Measurements from ENCODE around the gene ATXN2. TPM values are rescaled to one million over a fixed set of nuclear protein-coding genes. Genes with fewer than 3 reads are reported as not detected.

Gene ATXN2
- total and polyA plus RNA-seq, 4 donors, result 11.5 to 33.1 (median 22.1) TPM

- H3K27me3 ChIP-seq (ENCODE audit: control insufficient read depth in 4 of 4, insufficient read depth in 4 of 4, low read length in 3 of 4), result no peaks in the 10 kb centered on the region
- peaks cover 8 to 60% (median 54%) of the 10 kb centered on the region in 4 donors for H3K36me3 ChIP-seq (ENCODE audit: control insufficient read depth in 4 of 4, insufficient read depth in 3 of 4, low read depth in 1 of 4, low read length in 3 of 4)
- H3K9ac ChIP-seq (ENCODE audit: low read depth in 1 of 2, low read length in 2 of 2), result no peak overlapping the region
- TF ChIP-seq RXRA (IDR thresholded peaks at IDR 0.05) (peak in 1 of 2 donors; percentile 8), SP1 (IDR thresholded peaks at IDR 0.05) (no peak)
- no peak overlapping the region for H3K4me3 ChIP-seq (ENCODE audit: low read depth in 1 of 3, low read length in 3 of 3)
- H3K27ac ChIP-seq (ENCODE audit: low read depth in 1 of 2, low read length in 2 of 2), result no peak overlapping the region
- no peak for DNase-seq (ENCODE audit: low spot score)
- no peaks in the 10 kb centered on the region for H3K4me1 ChIP-seq (ENCODE audit: control insufficient read depth in 4 of 4, insufficient read depth in 4 of 4, low read length in 3 of 4)
- 55% methylated on average over 4 of the region's 4 CpGs for WGBS
- no peaks in the 10 kb centered on the region for H3K9me3 ChIP-seq (ENCODE audit: control insufficient read depth in 4 of 4, low read length in 3 of 4)
Observed at GRCh38 chr12:111488271-111488670, 110.8 kb downstream of the ATXN2 start.

DNA sequence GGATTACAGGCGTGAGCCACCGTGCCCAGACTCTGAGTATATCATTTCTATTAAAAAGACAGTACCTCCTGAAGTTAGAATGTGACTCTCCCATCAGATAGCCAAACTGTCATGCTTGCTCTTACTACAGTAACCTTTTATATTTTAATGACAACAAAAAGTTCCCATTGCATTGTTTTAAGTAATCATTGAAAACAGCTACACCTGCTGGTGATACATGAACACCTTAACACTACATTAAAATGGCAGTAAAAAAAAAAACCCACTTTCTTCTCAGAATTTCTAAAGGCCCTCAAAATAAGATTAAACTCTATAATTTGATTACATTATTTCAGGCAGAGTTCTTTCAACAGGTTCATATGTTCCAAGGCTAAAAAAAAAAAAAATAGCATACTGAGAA is 116.7 kb downstream of the ATXN2 start:
- no peak for DNase-seq (ENCODE audit: low spot score)
- TF ChIP-seq RAD21 (IDR thresholded peaks at IDR 0.05), result peak; percentile 19 to 45
- no peak for TF ChIP-seq EGR1 (IDR thresholded peaks at IDR 0.05; ENCODE audit: low read depth in 2 of 2)
- Histone ChIP-seq H3K9ac (ENCODE audit: low read depth in 1 of 2, low read length in 2 of 2) (no peak overlapping the region), H3K36me3 (ENCODE audit: control insufficient read depth in 4 of 4, insufficient read depth in 3 of 4, low read depth in 1 of 4, low read length in 3 of 4) (peaks cover 17 to 46% (median 35%) of the 10 kb centered on the region in 4 donors), H3K27me3 (ENCODE audit: control insufficient read depth in 4 of 4, insufficient read depth in 4 of 4, low read length in 3 of 4) (no peaks in the 10 kb centered on the region), H3K4me1 (ENCODE audit: control insufficient read depth in 4 of 4, insufficient read depth in 4 of 4, low read length in 3 of 4) (no peaks in the 10 kb centered on the region), H3K27ac (ENCODE audit: low read depth in 1 of 2, low read length in 2 of 2) (no peak overlapping the region), H3K4me3 (ENCODE audit: low read depth in 1 of 3, low read length in 3 of 3) (no peak overlapping the region), H3K9me3 (ENCODE audit: control insufficient read depth in 4 of 4, low read length in 3 of 4) (no peaks in the 10 kb centered on the region)
- WGBS, result 98% methylated on average over 2 of the region's 2 CpGs

- Histone ChIP-seq H3K27ac (ENCODE audit: low read depth in 1 of 2, low read length in 2 of 2) (no peak overlapping the region), H3K4me1 (ENCODE audit: control insufficient read depth in 4 of 4, insufficient read depth in 4 of 4, low read length in 3 of 4) (peaks cover 9 to 17% (median 13%) of the 10 kb centered on the region in 4 donors), H3K36me3 (ENCODE audit: control insufficient read depth in 4 of 4, insufficient read depth in 3 of 4, low read depth in 1 of 4, low read length in 3 of 4) (peaks cover 5 to 22% (median 19%) of the 10 kb centered on the region in 4 donors), H3K4me3 (ENCODE audit: low read depth in 1 of 3, low read length in 3 of 3) (no peak overlapping the region), H3K9ac (ENCODE audit: low read depth in 1 of 2, low read length in 2 of 2) (peak overlapping the region in 1 of 2 donors; percentile 38), H3K9me3 (ENCODE audit: control insufficient read depth in 4 of 4, low read length in 3 of 4) (no peaks in the 10 kb centered on the region), H3K27me3 (ENCODE audit: control insufficient read depth in 4 of 4, insufficient read depth in 4 of 4, low read length in 3 of 4) (no peaks in the 10 kb centered on the region)
- 76% methylated on average over 2 of the region's 2 CpGs for WGBS
- DNase-seq (ENCODE audit: low spot score), result no peak
- TF ChIP-seq, protein P1, sequence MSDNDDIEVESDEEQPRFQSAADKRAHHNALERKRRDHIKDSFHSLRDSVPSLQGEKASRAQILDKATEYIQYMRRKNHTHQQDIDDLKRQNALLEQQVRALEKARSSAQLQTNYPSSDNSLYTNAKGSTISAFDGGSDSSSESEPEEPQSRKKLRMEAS (IDR thresholded peaks at IDR 0.05), result no peak
- TF ChIP-seq, protein P2, sequence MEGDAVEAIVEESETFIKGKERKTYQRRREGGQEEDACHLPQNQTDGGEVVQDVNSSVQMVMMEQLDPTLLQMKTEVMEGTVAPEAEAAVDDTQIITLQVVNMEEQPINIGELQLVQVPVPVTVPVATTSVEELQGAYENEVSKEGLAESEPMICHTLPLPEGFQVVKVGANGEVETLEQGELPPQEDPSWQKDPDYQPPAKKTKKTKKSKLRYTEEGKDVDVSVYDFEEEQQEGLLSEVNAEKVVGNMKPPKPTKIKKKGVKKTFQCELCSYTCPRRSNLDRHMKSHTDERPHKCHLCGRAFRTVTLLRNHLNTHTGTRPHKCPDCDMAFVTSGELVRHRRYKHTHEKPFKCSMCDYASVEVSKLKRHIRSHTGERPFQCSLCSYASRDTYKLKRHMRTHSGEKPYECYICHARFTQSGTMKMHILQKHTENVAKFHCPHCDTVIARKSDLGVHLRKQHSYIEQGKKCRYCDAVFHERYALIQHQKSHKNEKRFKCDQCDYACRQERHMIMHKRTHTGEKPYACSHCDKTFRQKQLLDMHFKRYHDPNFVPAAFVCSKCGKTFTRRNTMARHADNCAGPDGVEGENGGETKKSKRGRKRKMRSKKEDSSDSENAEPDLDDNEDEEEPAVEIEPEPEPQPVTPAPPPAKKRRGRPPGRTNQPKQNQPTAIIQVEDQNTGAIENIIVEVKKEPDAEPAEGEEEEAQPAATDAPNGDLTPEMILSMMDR (IDR thresholded peaks at IDR 0.05; ENCODE audit: low read depth, low read length, missing input control), result no peak
- TF ChIP-seq, protein P3, sequence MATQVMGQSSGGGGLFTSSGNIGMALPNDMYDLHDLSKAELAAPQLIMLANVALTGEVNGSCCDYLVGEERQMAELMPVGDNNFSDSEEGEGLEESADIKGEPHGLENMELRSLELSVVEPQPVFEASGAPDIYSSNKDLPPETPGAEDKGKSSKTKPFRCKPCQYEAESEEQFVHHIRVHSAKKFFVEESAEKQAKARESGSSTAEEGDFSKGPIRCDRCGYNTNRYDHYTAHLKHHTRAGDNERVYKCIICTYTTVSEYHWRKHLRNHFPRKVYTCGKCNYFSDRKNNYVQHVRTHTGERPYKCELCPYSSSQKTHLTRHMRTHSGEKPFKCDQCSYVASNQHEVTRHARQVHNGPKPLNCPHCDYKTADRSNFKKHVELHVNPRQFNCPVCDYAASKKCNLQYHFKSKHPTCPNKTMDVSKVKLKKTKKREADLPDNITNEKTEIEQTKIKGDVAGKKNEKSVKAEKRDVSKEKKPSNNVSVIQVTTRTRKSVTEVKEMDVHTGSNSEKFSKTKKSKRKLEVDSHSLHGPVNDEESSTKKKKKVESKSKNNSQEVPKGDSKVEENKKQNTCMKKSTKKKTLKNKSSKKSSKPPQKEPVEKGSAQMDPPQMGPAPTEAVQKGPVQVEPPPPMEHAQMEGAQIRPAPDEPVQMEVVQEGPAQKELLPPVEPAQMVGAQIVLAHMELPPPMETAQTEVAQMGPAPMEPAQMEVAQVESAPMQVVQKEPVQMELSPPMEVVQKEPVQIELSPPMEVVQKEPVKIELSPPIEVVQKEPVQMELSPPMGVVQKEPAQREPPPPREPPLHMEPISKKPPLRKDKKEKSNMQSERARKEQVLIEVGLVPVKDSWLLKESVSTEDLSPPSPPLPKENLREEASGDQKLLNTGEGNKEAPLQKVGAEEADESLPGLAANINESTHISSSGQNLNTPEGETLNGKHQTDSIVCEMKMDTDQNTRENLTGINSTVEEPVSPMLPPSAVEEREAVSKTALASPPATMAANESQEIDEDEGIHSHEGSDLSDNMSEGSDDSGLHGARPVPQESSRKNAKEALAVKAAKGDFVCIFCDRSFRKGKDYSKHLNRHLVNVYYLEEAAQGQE (IDR thresholded peaks at IDR 0.05), result no peak
- TF ChIP-seq FOXA2 (IDR thresholded peaks at IDR 0.05) (no peak), RXRA (IDR thresholded peaks at IDR 0.05) (no peak), JUND (IDR thresholded peaks at IDR 0.05) (no peak), GABPA (IDR thresholded peaks at IDR 0.05 in 1 of 2, conservative IDR thresholded peaks at IDR 0.05 in 1 of 2) (no peak), NR2F2 (IDR thresholded peaks at IDR 0.05) (no peak), ATF3 (IDR thresholded peaks at IDR 0.05) (no peak)
Observed at GRCh38 chr12:111471236-111471635, 127.9 kb downstream of the ATXN2 start.

Measured in liver (tissue), 9 donors.